Diencephalon (tissue), 1 donor: Measurements from ENCODE around the gene DONSON. TPM values are rescaled to one million over a fixed set of nuclear protein-coding genes. Genes with fewer than 3 reads are reported as not detected.

Experiments
- total RNA-seq: library from RNA; depleted of rRNA; stranded (reverse); fragments of >200 nt; gene quantifications from one replicate; pipeline ENCODE4 v1.2.3, GENCODE V29; 2014

The DONSON gene, protein sequence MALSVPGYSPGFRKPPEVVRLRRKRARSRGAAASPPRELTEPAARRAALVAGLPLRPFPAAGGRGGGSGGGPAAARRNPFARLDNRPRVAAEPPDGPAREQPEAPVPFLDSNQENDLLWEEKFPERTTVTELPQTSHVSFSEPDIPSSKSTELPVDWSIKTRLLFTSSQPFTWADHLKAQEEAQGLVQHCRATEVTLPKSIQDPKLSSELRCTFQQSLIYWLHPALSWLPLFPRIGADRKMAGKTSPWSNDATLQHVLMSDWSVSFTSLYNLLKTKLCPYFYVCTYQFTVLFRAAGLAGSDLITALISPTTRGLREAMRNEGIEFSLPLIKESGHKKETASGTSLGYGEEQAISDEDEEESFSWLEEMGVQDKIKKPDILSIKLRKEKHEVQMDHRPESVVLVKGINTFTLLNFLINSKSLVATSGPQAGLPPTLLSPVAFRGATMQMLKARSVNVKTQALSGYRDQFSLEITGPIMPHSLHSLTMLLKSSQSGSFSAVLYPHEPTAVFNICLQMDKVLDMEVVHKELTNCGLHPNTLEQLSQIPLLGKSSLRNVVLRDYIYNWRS
- total RNA-seq, result 33.2 TPM

DNA sequence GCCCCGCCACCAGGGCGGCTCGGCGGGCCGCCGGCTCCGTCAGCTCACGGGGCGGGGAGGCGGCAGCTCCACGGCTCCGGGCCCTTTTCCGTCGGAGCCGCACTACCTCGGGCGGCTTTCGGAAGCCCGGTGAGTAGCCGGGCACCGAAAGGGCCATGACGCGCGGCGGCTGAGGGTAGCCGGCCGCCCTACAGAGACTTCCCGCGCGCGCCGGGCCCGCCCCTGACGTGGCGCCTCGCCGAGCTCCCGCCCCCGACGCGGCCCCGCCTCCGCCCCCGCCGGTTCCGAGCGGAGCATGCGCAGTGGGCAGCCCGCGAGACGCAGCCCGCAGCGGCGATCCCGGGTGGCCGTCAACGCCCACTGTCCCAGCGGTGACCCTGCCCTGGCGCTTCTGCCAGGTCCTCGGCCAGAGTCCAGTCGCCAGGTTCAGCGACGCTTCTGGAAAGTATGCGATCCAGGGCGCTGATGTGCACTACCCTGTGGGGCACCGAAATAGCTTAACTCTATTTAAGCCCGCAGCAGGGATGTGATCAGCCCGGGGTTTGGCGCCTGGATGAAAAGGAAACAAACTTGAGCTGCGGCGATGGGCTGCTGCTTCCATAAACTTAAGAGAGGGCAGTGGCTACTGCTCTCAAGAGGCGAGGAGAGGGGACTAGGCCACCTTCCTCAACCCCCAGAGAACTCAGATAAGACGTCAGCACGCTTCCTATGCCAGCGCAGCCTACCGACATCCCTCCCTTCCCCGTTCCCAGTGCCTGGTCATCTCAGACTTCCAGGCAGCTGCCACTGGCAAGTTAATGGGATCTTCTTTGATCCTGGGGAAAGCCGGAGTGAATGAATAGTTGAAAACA is at the start of gene DONSON:
TSS of gene DONSON (minus strand) at position 200 of the 851 bp plus-strand sequence. CDS start at position 157, 43 bp downstream.

GRCh38 chr21:33542640-33543504 is 45.6 kb downstream of the DONSON start, which contains the start of gene SON:
SON (plus strand) TSS chr21:33543038; CDS start chr21:33543093, 55 bp downstream.

GRCh38 chr21:33541756-33542639 is 46.5 kb downstream of the DONSON start, which contains the start of gene GART:
GART (minus strand) TSS chr21:33542117; CDS start chr21:33539315, 2,802 bp downstream.

Other genes with a start within 250 kb of the DONSON start
- 56.3 TPM for gene IFNGR2, start 185.3 kb downstream of the DONSON start, total RNA-seq
- 67.4 TPM for gene TMEM50B, start 108.7 kb downstream of the DONSON start, total RNA-seq
- gene DNAJC28, start 97.0 kb downstream of the DONSON start, total RNA-seq, result 8.5 TPM
- 72.9 TPM for gene GART, start 46.6 kb downstream of the DONSON start, total RNA-seq
- gene SON, start 45.6 kb downstream of the DONSON start, total RNA-seq, result 135 TPM
- gene CRYZL1, start 53.1 kb upstream of the DONSON start, total RNA-seq, result 51.9 TPM
- gene ITSN1, start 53.8 kb upstream of the DONSON start, total RNA-seq, result 80.0 TPM